ENCODE measurements around the gene NRN1L. TPM values are rescaled to one million over a fixed set of nuclear protein-coding genes. Genes with fewer than 3 reads are reported as not detected.

NRN1L gene
- total RNA-seq, 1 donor from 2014 or later = 0.56 TPM

DNA sequence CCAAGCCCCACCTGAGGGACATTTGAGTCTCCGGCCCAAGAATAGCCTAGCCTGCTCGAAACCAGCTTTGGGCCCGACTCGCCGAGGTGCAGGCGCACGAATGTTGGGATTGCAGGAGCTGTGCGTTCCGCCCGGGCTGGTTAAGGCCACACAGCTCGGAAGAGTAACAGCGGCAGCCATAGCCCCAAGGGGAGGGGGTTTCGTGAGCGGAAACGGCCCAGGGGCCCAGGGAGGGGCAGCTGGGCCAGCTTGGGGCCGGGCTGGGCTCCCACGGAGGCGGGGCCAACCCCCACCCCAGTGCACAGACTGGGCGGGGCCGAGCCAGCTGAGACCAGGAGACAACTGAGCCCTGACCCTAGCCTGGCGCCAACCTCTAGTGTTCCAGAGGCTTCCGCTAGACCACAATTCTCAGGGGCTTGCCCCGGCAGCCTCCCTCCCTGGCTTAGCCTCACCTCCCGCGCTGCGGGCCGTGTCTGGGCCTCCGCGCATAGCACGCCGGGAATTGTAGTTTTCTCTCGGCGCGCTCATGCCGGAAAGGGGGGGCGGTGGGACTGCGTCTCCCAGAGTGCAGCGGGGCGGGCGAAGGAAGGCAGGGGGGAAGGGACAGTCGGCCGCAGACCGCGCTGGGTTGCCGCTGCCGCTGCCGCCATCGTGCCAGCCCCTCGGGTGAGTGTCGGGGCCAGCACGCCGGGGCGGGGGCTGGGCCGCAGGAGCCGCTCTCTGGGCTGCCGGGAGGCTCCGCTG, 38.2 kb upstream of the NRN1L start, which contains the start of gene NUTF2:
Gene NUTF2 (plus strand): TSS at position 614 of the 744 bp plus-strand sequence. CDS start 18,198 bp downstream, outside the sequence.
- H3K4me1 Mint-ChIP-seq (ENCODE audit: unreplicated experiment) = peaks cover 31% of the 10 kb centered on the region
- no peaks in the 10 kb centered on the region for H3K9me3 Mint-ChIP-seq (ENCODE audit: unreplicated experiment)
- H3K27me3 Mint-ChIP-seq (ENCODE audit: unreplicated experiment) = peaks cover 8% of the 10 kb centered on the region
- peak within 1 kb of the TSS; percentile 98 for H3K27ac Mint-ChIP-seq (ENCODE audit: unreplicated experiment)
- peak within 1 kb of the TSS; percentile 97 for H3K4me3 Mint-ChIP-seq (ENCODE audit: unreplicated experiment)
- H3K36me3 Mint-ChIP-seq (ENCODE audit: low read depth, unreplicated experiment) = no peaks in the 10 kb centered on the region
- TF ChIP-seq, protein P1, sequence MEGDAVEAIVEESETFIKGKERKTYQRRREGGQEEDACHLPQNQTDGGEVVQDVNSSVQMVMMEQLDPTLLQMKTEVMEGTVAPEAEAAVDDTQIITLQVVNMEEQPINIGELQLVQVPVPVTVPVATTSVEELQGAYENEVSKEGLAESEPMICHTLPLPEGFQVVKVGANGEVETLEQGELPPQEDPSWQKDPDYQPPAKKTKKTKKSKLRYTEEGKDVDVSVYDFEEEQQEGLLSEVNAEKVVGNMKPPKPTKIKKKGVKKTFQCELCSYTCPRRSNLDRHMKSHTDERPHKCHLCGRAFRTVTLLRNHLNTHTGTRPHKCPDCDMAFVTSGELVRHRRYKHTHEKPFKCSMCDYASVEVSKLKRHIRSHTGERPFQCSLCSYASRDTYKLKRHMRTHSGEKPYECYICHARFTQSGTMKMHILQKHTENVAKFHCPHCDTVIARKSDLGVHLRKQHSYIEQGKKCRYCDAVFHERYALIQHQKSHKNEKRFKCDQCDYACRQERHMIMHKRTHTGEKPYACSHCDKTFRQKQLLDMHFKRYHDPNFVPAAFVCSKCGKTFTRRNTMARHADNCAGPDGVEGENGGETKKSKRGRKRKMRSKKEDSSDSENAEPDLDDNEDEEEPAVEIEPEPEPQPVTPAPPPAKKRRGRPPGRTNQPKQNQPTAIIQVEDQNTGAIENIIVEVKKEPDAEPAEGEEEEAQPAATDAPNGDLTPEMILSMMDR (IDR thresholded peaks at IDR 0.05; ENCODE audit: unreplicated experiment) = no peak
- DNase-seq (ENCODE audit: low spot score) = peak; percentile 98

DNA sequence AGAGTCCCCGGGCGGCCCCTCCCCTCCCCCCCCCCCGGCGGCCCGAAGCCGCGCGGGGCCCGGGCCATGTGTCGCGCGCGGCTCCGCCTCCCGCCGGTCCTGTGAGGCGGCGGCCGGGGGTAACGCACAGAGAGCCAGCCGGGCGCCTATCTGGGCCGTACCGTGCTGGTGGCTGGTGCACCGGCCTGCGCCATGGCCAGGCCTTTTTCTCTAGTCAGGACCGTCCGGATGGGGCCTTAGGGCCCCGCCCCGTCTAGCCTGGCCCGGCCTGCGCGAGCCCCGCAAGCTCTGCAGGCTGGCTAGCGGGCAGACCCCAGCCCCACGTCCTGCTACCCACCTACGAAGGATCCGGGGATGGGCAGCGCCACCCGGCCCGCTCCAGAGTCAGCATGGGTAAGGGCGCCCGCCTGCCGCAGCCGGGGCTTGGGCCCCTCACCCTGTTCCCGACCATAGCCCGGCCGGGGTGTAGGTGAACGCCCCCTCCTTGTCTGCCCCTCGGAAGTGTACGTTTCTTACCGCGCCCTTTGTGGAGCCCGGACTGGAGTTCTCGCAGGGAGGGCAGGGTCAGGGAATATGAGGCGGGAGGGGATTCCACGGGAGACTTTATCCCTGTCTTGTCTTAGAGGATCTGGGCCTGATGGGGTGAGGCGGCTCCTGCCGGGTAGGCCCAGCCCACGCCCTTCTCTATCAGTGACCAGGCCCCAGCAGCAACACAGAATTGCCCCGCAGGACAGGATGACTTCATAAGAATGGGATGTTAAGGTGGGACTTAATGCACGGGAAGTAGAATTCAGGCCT, 37.4 kb upstream of the NRN1L start, which contains the start of gene CENPT:
Gene CENPT (minus strand): TSS at position 630 of the 798 bp plus-strand sequence. CDS start 13,834 bp downstream, outside the sequence.
- TF ChIP-seq, protein P1 (IDR thresholded peaks at IDR 0.05; ENCODE audit: unreplicated experiment) = no peak
- Mint-ChIP-seq H3K9me3 (ENCODE audit: unreplicated experiment) (no peaks in the 10 kb centered on the region), H3K27me3 (ENCODE audit: unreplicated experiment) (peaks cover 8% of the 10 kb centered on the region), H3K4me1 (ENCODE audit: unreplicated experiment) (peaks cover 29% of the 10 kb centered on the region), H3K36me3 (ENCODE audit: low read depth, unreplicated experiment) (no peaks in the 10 kb centered on the region), H3K4me3 (ENCODE audit: unreplicated experiment) (peak within 1 kb of the TSS; percentile 97), H3K27ac (ENCODE audit: unreplicated experiment) (peak within 1 kb of the TSS; percentile 95)
- DNase-seq (ENCODE audit: low spot score) = peak; percentile 32

DNA sequence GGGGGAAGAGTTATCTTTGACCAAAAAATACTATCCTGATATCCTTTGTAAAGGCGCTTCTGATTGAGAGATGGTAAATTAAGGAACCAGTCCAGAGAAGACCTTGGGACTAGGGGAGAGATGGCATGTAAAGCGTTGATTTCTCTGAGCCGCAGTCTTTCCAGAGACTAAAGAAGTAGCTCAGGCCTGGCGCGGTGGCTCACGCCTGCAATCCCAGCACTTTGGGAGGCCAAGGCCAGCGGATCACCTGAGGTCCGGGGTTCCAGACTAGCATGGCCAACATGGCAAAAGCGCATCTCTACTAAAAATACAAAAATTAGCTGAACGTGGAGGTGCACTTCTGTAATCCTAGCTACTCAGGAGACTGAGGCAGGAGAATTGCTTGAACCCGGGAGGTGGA, 36.6 kb upstream of the NRN1L start:
- no peak for DNase-seq (ENCODE audit: low spot score)
- Mint-ChIP-seq H3K27me3 (ENCODE audit: unreplicated experiment) (peaks cover 8% of the 10 kb centered on the region), H3K4me3 (ENCODE audit: unreplicated experiment) (peak overlapping the region; percentile 97), H3K27ac (ENCODE audit: unreplicated experiment) (peak overlapping the region; percentile 95), H3K9me3 (ENCODE audit: unreplicated experiment) (no peaks in the 10 kb centered on the region), H3K4me1 (ENCODE audit: unreplicated experiment) (peaks cover 28% of the 10 kb centered on the region), H3K36me3 (ENCODE audit: low read depth, unreplicated experiment) (no peaks in the 10 kb centered on the region)
- TF ChIP-seq, protein P1 (IDR thresholded peaks at IDR 0.05; ENCODE audit: unreplicated experiment) = no peak

DNA sequence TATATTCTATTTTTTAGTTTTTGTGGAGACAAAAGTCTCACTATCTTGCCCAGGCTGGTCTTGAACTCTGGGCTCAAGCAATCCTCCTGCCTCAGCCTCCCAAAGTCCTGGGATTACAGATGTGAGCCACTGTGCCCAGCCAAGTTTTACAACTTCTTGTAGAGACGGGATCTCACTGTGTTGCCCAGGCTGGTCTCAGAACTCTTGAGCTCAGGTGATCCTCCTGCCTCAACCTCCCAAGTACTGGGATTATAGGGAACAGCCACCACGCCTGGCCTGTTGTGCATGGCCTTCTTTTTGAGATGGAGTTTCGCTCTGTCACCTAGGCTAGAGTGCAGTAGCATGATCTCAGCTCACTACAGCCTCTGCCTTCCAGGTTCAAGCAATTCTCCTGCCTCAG, 31.0 kb upstream of the NRN1L start:
- Mint-ChIP-seq H3K4me1 (ENCODE audit: unreplicated experiment) (peaks cover 20% of the 10 kb centered on the region), H3K4me3 (ENCODE audit: unreplicated experiment) (no peak overlapping the region), H3K36me3 (ENCODE audit: low read depth, unreplicated experiment) (no peaks in the 10 kb centered on the region), H3K27ac (ENCODE audit: unreplicated experiment) (no peak overlapping the region), H3K27me3 (ENCODE audit: unreplicated experiment) (peaks cover 3% of the 10 kb centered on the region), H3K9me3 (ENCODE audit: unreplicated experiment) (no peaks in the 10 kb centered on the region)
- DNase-seq (ENCODE audit: low spot score) = no peak
- TF ChIP-seq, protein P1 (IDR thresholded peaks at IDR 0.05; ENCODE audit: unreplicated experiment) = no peak

Data from endothelial cell (in vitro differentiated cells).